ENCODE data around the gene JTB. TPM values are rescaled to one million over a fixed set of nuclear protein-coding genes. Genes with fewer than 3 reads are reported as not detected.
"Not testable (repeated sequence)": the region's sequence is repeated elsewhere in the genome, so short reads cannot be mapped to it uniquely, and the experiment has no call there.

Gene JTB
- total RNA-seq, 2 experiments from 2014 or later, result 124 to 178 TPM

DNA sequence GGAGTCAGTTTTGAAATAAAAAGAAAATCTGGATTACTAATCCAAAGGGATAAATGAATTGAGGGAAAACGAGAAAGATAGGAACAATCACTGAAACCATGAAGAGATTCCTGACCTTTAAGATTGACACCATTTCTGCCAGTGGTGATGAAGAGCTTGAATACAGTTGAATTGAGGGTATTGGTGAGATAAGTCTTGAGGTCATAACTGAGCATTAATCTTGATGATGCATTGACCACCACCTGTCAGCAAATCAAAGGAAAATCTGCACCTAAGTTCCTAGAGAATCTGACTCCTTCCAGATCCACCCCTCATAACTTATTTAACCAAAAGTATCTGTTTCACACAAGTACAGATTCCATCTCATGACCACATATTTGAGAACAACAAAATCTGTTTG, 34.7 kb upstream of the JTB start:
- Histone ChIP-seq H3K4me1 (ENCODE audit: insufficient read depth, low read length, poor library complexity, severe bottlenecking) (no peaks in the 10 kb centered on the region), H2AFZ (ENCODE audit: low read length) (no peak overlapping the region), H4K20me1 (ENCODE audit: insufficient read depth, low read length) (no peaks in the 10 kb centered on the region), H3K27ac (ENCODE audit: low read depth, low read length, poor library complexity, severe bottlenecking) (no peak overlapping the region), H3K79me2 (ENCODE audit: insufficient read depth, low read depth, low read length) (no peaks in the 10 kb centered on the region), H3K4me2 (ENCODE audit: low read length) (no peak overlapping the region), H3K9me3 (ENCODE audit: low read length) (no peaks in the 10 kb centered on the region), H3K36me3 (ENCODE audit: insufficient read depth, low read length) (no peaks in the 10 kb centered on the region), H3K4me3 (ENCODE audit: low read depth, low read length, poor library complexity, severe bottlenecking) (no peak overlapping the region), H3K9me2 (ENCODE audit: insufficient read depth, low read length) (no peaks in the 10 kb centered on the region)
- intact Hi-C loops (cut with micrococcal nuclease; ENCODE audit: unreplicated experiment), result no loop called here
- BruUV-seq (replicated peaks), result no TSS peak
- no peak for TF ChIP-seq EZH2phosphoT487 (IDR thresholded peaks at IDR 0.05; ENCODE audit: borderline replicate concordance, low read depth, low read length)
- TF ChIP-seq, protein P1, sequence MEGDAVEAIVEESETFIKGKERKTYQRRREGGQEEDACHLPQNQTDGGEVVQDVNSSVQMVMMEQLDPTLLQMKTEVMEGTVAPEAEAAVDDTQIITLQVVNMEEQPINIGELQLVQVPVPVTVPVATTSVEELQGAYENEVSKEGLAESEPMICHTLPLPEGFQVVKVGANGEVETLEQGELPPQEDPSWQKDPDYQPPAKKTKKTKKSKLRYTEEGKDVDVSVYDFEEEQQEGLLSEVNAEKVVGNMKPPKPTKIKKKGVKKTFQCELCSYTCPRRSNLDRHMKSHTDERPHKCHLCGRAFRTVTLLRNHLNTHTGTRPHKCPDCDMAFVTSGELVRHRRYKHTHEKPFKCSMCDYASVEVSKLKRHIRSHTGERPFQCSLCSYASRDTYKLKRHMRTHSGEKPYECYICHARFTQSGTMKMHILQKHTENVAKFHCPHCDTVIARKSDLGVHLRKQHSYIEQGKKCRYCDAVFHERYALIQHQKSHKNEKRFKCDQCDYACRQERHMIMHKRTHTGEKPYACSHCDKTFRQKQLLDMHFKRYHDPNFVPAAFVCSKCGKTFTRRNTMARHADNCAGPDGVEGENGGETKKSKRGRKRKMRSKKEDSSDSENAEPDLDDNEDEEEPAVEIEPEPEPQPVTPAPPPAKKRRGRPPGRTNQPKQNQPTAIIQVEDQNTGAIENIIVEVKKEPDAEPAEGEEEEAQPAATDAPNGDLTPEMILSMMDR (conservative IDR thresholded peaks at IDR 0.05; ENCODE audit: low read length), result no peak
- no peak for DNase-seq (ENCODE audit: low spot score)
- POLR2A ChIA-PET, result interaction anchor here (0.7 kb wide), 1 partner anchor 374 kb away, joined by 3 read pairs; no protein-coding TSS in a partner anchor
- CTCF ChIA-PET (ENCODE audit: unreplicated experiment), result no interaction called here

DNA sequence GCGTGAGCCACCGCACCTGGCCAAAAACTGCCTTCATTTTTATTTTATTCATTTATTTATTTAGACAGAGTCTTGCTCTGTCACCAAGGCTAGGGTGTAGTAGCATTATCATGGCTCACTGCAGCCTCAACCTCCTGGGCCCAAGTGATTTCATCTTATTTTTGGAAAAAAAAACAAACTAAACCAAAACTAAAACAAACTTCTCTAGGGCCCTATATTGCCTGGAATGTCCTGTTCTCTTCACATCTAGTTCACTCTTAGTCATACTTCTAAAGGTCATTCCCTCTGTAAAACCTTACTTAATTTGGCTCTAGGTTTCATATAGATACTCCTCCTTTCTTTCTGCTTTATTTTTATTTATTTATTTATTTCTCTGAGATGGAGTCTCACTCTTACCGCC, 28.7 kb upstream of the JTB start:
- Histone ChIP-seq H3K9me3 (ENCODE audit: low read length) (no peaks in the 10 kb centered on the region), H3K9me2 (ENCODE audit: insufficient read depth, low read length) (no peaks in the 10 kb centered on the region), H2AFZ (ENCODE audit: low read length) (no peak overlapping the region), H3K4me3 (ENCODE audit: low read depth, low read length, poor library complexity, severe bottlenecking) (no peak overlapping the region), H4K20me1 (ENCODE audit: insufficient read depth, low read length) (no peaks in the 10 kb centered on the region), H3K27ac (ENCODE audit: low read depth, low read length, poor library complexity, severe bottlenecking) (no peak overlapping the region), H3K79me2 (ENCODE audit: insufficient read depth, low read depth, low read length) (no peaks in the 10 kb centered on the region), H3K36me3 (ENCODE audit: insufficient read depth, low read length) (no peaks in the 10 kb centered on the region), H3K4me1 (ENCODE audit: insufficient read depth, low read length, poor library complexity, severe bottlenecking) (no peaks in the 10 kb centered on the region), H3K4me2 (ENCODE audit: low read length) (no peak overlapping the region)
- ChIA-PET POLR2A (no interaction called here), CTCF (ENCODE audit: unreplicated experiment) (no interaction called here)
- intact Hi-C loops (cut with micrococcal nuclease; ENCODE audit: unreplicated experiment), result no loop called here
- DNase-seq (ENCODE audit: low spot score), result no peak
- no TSS peak for BruUV-seq (replicated peaks)
- TF ChIP-seq, protein P1 (conservative IDR thresholded peaks at IDR 0.05; ENCODE audit: low read length), result no peak
- TF ChIP-seq EZH2phosphoT487 (IDR thresholded peaks at IDR 0.05; ENCODE audit: borderline replicate concordance, low read depth, low read length), result no peak

DNA sequence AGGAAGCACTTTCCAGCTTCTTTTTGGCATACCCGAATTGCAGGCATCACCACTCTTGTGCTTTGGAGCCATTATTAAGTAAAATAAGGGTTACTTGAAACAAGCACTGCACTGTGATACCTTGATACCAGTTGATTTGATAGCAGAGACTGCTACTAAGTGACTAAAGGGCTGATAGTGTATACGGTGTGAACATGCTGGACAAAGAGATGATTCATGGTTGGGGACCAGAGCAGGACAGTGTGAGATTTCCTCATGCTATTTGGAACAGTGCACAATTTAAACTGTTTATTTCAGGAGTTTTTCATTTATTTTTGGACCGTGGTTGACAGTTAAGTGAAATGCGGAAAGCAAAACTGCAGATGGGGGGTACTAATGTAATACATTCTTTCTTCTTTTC, 22.9 kb upstream of the JTB start:
- intact Hi-C loops (cut with micrococcal nuclease; ENCODE audit: unreplicated experiment), result no loop called here
- no peak for DNase-seq (ENCODE audit: low spot score)
- H3K9me3 ChIP-seq (ENCODE audit: low read length), result no peaks in the 10 kb centered on the region; the same call in 1 of the 2 replicates
- POLR2A ChIA-PET, result interaction anchor here (0.6 kb wide), 2 partner anchors 9 to 22 kb away, joined by 3 to 7 read pairs; no protein-coding TSS in a partner anchor
- no peak overlapping the region for H3K4me3 ChIP-seq (ENCODE audit: low read depth, low read length, poor library complexity, severe bottlenecking)
- no peaks in the 10 kb centered on the region for H4K20me1 ChIP-seq (ENCODE audit: insufficient read depth, low read length)
- no peaks in the 10 kb centered on the region for H3K79me2 ChIP-seq (ENCODE audit: insufficient read depth, low read depth, low read length)
- H3K4me2 ChIP-seq (ENCODE audit: low read length), result no peak overlapping the region
- BruUV-seq (replicated peaks), result no TSS peak
- no peak overlapping the region for H3K27ac ChIP-seq (ENCODE audit: low read depth, low read length, poor library complexity, severe bottlenecking)
- H3K9me2 ChIP-seq (ENCODE audit: insufficient read depth, low read length), result no peaks in the 10 kb centered on the region
- H2AFZ ChIP-seq (ENCODE audit: low read length), result no peak overlapping the region
- TF ChIP-seq, protein P1 (conservative IDR thresholded peaks at IDR 0.05; ENCODE audit: low read length), result no peak
- no peak for TF ChIP-seq EZH2phosphoT487 (IDR thresholded peaks at IDR 0.05; ENCODE audit: borderline replicate concordance, low read depth, low read length)
- H3K36me3 ChIP-seq (ENCODE audit: insufficient read depth, low read length), result peaks cover 15% of the 10 kb centered on the region
- H3K4me1 ChIP-seq (ENCODE audit: insufficient read depth, low read length, poor library complexity, severe bottlenecking), result no peaks in the 10 kb centered on the region
- CTCF ChIA-PET (ENCODE audit: unreplicated experiment), result no interaction called here

DNA sequence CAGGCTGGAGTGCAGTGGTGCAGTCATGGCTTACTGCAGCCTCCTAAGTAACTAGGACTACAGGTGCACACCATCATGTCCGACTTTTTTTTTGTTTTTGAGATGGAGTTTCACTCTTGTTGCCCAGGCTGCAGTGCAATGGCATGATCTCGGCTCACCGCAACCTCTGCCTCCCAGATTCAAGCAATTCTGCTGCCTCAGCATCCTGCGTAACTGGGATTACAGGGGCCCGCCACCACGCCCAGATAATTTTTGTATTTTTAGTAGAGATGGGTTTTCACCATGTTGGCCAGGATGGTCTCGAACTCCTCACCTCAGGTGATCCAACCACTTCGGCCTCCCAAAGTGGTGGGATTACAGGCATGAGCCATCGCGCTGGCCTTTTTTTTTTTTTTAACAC, 19.4 kb upstream of the JTB start:
- POLR2A ChIA-PET, result interaction anchor here (0.7 kb wide), 1 partner anchor 242 kb away, joined by 4 read pairs; no protein-coding TSS in a partner anchor
- H3K9me2 ChIP-seq (ENCODE audit: insufficient read depth, low read length); H3K4me2 ChIP-seq (ENCODE audit: low read length); BruUV-seq (replicated peaks); DNase-seq (ENCODE audit: low spot score); H3K9me3 ChIP-seq (ENCODE audit: low read length); intact Hi-C loops (cut with micrococcal nuclease; ENCODE audit: unreplicated experiment); H3K27ac ChIP-seq (ENCODE audit: low read depth, low read length, poor library complexity, severe bottlenecking); CTCF ChIA-PET (ENCODE audit: unreplicated experiment); H2AFZ ChIP-seq (ENCODE audit: low read length); H4K20me1 ChIP-seq (ENCODE audit: insufficient read depth, low read length); H3K4me3 ChIP-seq (ENCODE audit: low read depth, low read length, poor library complexity, severe bottlenecking): not testable (repeated sequence)
- Histone ChIP-seq H3K4me1 (ENCODE audit: insufficient read depth, low read length, poor library complexity, severe bottlenecking) (peaks cover 22% of the 10 kb centered on the region), H3K36me3 (ENCODE audit: insufficient read depth, low read length) (peaks cover 50% of the 10 kb centered on the region), H3K79me2 (ENCODE audit: insufficient read depth, low read depth, low read length) (peaks cover 14% of the 10 kb centered on the region)

Data from OCI-LY7 (cell line).